ENCODE measurements around the gene TSKU.

The TSKU gene

DNA sequence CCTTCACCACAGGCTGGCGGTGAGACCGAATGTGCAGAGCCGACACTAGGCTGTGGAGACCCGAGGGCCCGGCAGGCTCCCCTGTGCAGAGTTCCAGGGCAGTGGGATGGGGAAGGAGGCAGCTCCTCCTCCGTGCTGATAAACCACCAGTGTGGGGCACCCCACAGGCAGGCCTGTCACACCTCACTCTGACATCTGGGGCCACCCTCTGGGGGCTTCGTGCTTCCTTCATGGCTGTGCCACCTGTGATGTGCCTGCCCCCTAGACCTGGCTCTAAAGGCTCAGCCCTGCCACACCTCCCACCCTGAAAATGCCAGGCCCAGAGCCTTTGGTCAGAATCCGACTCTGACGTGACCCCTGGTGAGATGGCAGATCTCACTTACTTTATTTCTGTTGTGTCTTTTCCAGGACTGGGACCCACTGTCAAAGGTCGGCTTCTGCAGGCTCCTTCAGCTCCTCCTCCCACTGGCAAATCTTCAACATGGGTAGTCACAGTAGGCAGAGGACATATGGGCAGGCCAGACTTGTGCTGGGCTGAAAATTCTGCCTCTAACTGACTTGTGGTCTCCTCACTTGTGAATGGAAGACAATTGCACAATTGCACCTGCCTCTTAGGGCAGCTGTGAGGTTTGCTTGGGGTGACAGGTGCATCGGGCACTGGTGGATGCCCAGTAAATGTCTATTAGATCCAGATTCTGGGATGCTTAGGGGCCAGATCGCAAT lies 46.2 kb upstream of the TSKU start:
- ChIA-PET CTCF (interaction anchor here (7.5 kb wide), 1 partner anchor 14 kb away, joined by 66 read pairs; no protein-coding TSS in a partner anchor), POLR2A (no interaction called here)
- DNase-seq (ENCODE audit: extremely low spot score) = no peak
- TF ChIP-seq CTCF (IDR thresholded peaks at IDR 0.05; ENCODE audit: control extremely low read depth, extremely low read depth, low read depth, missing control alignments) = no peak

DNA sequence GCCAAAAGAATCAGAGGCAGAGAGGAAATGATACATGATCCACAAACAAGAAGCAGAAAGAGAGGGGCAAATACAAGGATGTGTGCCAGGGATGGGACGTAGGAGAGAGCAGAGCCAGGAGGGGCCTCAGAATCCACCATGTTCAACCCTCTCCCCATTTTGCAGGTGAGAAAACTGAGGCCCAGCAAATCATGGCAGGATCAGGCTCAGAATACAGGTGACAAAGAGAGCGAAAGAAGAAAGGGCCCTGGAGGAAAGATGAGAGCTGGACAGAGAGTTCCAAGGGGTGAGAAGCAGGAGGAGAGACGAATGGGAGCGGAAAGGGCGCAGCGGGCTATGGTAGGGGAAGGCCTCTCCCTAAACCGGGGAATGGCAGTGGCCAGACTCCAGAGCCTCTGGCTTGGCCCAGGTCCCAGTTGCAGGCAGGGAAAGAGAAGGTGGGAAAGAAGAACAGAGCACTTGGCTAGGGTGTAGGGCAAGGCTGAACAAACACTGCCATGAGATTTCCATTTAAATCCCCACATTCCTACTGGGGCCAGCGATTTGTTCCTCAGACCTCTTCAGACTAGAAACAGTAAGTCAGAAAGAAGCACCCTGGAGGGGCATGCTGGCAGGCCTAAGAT lies 44.4 kb upstream of the TSKU start:
- ChIA-PET POLR2A (no interaction called here), CTCF (no interaction called here)
- no peak for DNase-seq (ENCODE audit: extremely low spot score)
- TF ChIP-seq CTCF (IDR thresholded peaks at IDR 0.05; ENCODE audit: control extremely low read depth, extremely low read depth, low read depth, missing control alignments) = no peak

- POLR2A ChIA-PET = no interaction called here
- no peak for TF ChIP-seq CTCF (IDR thresholded peaks at IDR 0.05; ENCODE audit: control extremely low read depth, extremely low read depth, low read depth, missing control alignments)
- DNase-seq (ENCODE audit: extremely low spot score) = no peak
- CTCF ChIA-PET = interaction anchor here (1.0 to 1.5 kb wide), 2 partner anchors 31 to 180 kb away, joined by 3 read pairs; no protein-coding TSS in a partner anchor
Measured at GRCh38 chr11:76739798-76740197, 43.4 kb upstream of the TSKU start.

DNA sequence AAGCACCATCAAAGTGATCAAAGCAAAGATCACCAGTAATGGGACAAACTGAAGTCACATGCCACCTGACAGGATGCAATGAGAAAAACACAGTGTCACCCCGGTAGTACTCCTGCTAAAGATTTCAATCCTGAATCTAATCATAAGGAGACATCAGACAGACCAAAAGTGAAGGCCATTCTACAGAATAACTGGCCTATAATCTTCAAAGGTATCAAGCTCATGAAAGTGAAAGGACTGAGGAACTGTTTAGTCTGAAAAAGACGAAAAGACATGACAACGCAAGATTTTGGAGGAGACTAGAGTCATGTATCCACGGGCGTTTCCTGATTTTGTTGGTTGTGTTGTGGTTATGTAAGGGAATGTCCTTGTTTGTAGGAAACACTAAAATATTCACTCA lies 42.4 kb upstream of the TSKU start:
- no peak for DNase-seq (ENCODE audit: extremely low spot score)
- ChIA-PET POLR2A (no interaction called here), CTCF (interaction anchor here (1.5 kb wide), 1 partner anchor 30 kb away, joined by 3 read pairs; no protein-coding TSS in a partner anchor)
- no peak for TF ChIP-seq CTCF (IDR thresholded peaks at IDR 0.05; ENCODE audit: control extremely low read depth, extremely low read depth, low read depth, missing control alignments)

DNA sequence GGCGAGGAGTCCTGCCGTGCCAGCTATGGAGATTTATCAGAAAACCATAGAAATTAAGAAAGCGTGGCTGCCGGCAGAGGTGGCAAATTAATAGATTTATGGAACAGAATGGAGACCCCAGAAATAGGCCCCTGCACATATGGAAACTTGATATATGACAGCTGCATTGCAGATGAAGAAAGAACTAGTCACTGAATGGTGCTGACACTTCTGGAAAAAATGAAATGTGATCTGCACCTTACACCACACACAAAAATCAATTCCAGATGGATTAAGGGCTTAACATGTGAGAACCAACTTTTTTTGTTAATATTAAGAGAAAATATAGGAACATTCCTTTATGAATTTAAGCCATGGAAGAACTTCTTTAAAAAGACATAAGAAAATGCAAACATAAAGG lies 40.3 kb upstream of the TSKU start:
- no peak for TF ChIP-seq CTCF (IDR thresholded peaks at IDR 0.05; ENCODE audit: control extremely low read depth, extremely low read depth, low read depth, missing control alignments)
- DNase-seq (ENCODE audit: extremely low spot score) = no peak
- ChIA-PET CTCF (interaction anchor here (0.8 to 2.5 kb wide), 2 partner anchors 8 to 56 kb away, joined by 3 to 10 read pairs; no protein-coding TSS in a partner anchor), POLR2A (no interaction called here)

DNA sequence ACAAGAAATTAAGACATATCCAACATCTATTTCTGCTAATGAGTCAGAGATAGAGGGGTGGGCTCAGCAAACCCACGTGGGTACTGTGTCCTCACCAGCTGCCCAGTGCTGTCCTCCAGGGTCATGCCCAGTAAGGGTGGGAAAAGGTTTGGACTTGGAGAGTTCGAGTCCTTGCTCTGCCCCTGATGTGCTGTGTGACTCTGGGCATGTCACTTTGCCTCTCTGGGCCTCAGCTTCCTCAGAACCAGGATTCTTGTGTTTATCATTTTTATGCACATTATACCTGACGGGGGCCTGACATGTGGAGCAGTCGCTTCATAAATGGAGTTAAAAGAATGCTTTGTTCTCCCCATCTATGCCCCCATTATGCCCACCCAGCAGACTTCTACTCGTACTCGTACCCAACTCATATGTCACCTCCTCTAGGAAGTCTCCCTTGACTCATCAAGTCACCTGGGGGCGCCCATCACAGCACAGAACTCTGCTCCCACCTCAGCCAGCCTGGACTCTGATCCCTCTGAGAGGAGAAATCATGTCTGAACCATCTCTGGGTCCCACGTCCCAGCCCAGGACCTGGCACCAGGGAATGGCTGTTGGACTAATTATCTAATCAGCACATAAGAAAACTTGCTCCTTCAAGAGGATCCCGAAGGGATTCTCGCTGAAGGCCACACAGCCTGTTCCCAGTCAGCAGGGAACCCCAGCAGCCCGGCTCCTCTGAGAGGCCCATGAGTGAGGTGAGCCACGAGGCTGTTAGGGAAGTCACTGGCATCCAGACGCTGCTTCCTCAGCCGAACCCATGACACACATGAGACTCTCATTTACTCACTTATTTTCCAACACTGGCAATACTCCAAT lies 38.7 kb upstream of the TSKU start:
- DNase-seq (ENCODE audit: extremely low spot score) = no peak
- ChIA-PET POLR2A (no interaction called here), CTCF (interaction anchor here (1.0 to 2.5 kb wide), 3 partner anchors 23 to 174 kb away, joined by 3 to 10 read pairs (median 4); no protein-coding TSS in a partner anchor)
- no peak for TF ChIP-seq CTCF (IDR thresholded peaks at IDR 0.05; ENCODE audit: control extremely low read depth, extremely low read depth, low read depth, missing control alignments)

Measured in GM10248 (cell line).